Measurements from ENCODE around the gene ADGRG6. TPM values are rescaled to one million over a fixed set of nuclear protein-coding genes. Genes with fewer than 3 reads are reported as not detected.

Gene ADGRG6
- total RNA-seq, 4 donors from 2014 or later = 22.3 to 56.5 (median 26.0) TPM

DNA sequence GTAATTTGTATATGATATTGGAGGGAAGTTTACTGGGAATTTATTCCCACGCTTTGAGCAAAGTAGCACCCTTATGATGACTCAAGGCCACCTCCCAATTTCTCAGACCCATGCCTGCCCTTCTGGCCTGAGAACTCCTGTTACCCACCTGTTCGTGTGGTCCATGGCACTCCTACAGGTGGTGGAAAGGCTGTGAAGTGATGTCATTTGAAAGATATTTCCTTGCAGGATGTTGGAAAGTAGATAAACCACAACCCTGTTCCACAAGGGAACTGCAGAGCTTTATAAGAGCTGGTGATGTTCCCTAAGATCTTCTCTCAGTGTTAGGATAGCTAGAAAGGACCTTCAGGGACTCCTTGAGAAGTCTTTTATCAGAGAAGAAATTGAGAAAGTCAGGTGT lies 70.5 kb downstream of the ADGRG6 start:
- Histone ChIP-seq H3K36me3 (peaks cover 0 to 16% (median 0%) of the 10 kb centered on the region in 3 donors), H3K27me3 (no peaks in the 10 kb centered on the region), H3K4me1 (peaks cover 0 to 24% (median 5%) of the 10 kb centered on the region in 3 donors), H3K9me3 (no peaks in the 10 kb centered on the region), H3K27ac (no peak overlapping the region), H3K4me3 (no peak overlapping the region)
- 62 to 65% methylated on average over 2 of the region's 2 CpGs for WGBS, 2 donors
- TF ChIP-seq POLR2A (IDR thresholded peaks at IDR 0.05) = no peak
- TF ChIP-seq, protein P1, sequence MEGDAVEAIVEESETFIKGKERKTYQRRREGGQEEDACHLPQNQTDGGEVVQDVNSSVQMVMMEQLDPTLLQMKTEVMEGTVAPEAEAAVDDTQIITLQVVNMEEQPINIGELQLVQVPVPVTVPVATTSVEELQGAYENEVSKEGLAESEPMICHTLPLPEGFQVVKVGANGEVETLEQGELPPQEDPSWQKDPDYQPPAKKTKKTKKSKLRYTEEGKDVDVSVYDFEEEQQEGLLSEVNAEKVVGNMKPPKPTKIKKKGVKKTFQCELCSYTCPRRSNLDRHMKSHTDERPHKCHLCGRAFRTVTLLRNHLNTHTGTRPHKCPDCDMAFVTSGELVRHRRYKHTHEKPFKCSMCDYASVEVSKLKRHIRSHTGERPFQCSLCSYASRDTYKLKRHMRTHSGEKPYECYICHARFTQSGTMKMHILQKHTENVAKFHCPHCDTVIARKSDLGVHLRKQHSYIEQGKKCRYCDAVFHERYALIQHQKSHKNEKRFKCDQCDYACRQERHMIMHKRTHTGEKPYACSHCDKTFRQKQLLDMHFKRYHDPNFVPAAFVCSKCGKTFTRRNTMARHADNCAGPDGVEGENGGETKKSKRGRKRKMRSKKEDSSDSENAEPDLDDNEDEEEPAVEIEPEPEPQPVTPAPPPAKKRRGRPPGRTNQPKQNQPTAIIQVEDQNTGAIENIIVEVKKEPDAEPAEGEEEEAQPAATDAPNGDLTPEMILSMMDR (IDR thresholded peaks at IDR 0.05) = no peak
- intact Hi-C loops (cut with DNase I) = no loop called here
- no peak for DNase-seq

DNA sequence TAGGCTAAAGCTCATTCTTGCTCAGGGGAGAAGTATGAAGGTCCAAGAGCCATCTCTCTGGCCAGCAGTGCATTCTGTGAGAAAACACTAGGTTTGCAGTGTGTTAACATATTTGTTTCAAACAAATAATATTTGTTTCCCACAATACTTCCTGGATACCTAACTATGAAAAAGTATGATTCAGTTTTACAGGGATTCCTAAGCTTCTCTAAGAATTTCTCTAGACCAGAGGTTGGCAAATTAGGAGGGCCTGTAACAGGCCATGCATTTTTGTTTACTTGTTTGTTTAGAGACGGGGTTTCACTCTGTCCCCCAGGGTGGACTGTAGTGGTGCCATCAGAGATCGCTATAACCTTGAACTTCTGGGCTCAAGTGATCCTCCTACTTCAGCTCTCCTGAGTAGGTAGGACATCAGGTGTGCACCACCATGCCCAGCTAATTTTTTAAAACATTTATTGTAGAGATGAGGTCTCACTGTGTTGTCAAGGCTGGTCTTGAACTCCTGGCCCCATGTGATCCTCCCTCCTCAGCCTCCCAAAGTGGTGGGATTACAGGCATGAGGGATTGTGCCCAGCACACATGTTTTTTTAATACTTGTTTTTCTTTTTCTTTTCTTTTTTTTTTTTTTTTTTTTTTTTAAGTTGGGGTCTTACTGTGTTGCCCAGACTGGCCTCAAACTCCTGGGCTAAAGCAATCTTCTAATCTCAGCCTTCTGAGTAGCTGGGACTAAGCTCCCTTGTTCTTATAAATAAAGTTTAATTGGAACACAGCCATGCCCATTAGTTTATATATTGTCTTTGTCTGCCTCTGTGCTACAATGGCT lies 71.7 kb downstream of the ADGRG6 start:
- peaks cover 0 to 16% (median 0%) of the 10 kb centered on the region in 3 donors for H3K36me3 ChIP-seq
- no peak overlapping the region for H3K27ac ChIP-seq
- H3K4me1 ChIP-seq = peaks cover 0 to 35% (median 12%) of the 10 kb centered on the region in 3 donors
- intact Hi-C loops (cut with DNase I) = no loop called here
- H3K4me3 ChIP-seq = no peak overlapping the region
- TF ChIP-seq, protein P1 (IDR thresholded peaks at IDR 0.05) = no peak
- TF ChIP-seq POLR2A (IDR thresholded peaks at IDR 0.05) = no peak
- H3K9me3 ChIP-seq = no peaks in the 10 kb centered on the region
- DNase-seq = no peak
- no peaks in the 10 kb centered on the region for H3K27me3 ChIP-seq
- WGBS, 2 donors = 87 to 95% methylated on average over 2 of the region's 2 CpGs

DNA sequence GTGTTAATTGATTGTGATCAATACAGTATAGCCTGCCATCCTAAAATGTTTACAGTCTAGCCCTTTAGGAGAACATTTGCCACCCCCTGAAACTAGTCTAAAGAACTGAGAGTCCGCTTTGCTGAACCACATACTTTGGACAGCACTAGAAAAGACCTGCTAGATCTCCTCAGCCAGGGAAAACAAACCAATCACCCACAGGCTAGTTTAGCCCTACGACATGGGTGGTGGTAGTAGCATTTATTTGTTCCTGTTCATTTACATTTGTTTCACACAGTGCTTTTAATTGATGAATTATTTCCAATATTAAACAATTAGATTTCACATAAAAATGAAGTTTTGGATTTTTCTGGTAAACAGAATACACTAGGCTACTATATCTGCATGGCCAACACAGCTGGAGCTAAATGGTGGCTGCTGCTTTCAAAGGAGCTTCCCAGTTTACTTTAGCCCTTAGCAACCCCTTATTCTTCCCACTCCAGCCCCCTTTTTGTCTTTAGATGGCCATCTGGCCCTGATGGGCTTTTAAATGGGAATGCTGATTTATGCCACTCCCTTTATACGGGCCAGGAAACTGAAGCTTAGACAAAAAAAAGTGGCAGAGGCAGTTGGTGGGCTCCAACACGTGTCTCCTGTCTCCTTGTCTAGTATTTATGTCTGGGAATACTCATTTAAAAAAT lies 72.4 kb downstream of the ADGRG6 start:
- DNase-seq = no peak
- no peak overlapping the region for H3K4me3 ChIP-seq
- WGBS, 2 donors = 79 to 81% methylated on average over 4 of the region's 4 CpGs
- H3K4me1 ChIP-seq = peaks cover 0 to 39% (median 12%) of the 10 kb centered on the region in 3 donors
- TF ChIP-seq, protein P1 (IDR thresholded peaks at IDR 0.05) = no peak
- no peak for TF ChIP-seq POLR2A (IDR thresholded peaks at IDR 0.05)
- H3K9me3 ChIP-seq = no peaks in the 10 kb centered on the region
- H3K27ac ChIP-seq = peak overlapping the region in 1 of 4 donors; percentile 13
- intact Hi-C loops (cut with DNase I) = no loop called here
- H3K27me3 ChIP-seq = no peaks in the 10 kb centered on the region
- H3K36me3 ChIP-seq = peaks cover 0 to 16% (median 0%) of the 10 kb centered on the region in 3 donors

DNA sequence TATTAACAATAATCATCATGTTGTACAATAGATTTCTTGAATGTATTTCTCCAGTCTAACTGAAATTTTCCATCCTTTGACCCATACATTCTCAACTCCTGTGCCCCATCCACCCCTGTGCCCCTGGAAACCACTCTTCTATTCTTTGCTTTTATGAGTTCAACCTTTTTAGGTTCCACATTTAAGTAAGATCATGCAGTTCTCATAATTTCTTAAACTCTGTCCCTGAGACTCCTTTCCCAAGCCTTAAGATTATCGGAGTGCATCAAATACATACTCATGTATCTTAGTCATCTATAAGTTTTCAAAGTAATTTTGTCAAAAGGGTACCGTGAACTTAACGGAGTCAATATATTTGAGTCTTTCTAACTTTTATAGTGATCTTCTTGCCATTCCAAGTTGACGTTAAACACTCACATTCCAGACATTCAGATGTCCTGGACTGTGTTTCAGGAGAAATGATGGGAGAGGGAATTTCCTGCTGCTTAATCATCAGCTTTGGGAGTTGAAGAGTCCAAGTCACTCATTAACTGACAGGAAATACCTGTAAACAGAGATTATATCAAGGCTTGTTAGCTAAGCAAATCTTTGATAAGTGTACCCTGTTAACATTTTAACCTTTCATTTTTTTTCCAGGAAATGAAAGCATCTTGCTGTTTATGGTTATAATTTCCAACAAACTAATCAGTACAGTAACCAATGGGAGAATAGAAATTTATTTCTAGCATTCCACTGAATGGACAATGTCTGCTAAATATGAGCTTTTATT lies 73.3 kb downstream of the ADGRG6 start:
- DNase-seq = no peak
- intact Hi-C loops (cut with DNase I) = no loop called here

More for the DNA sequence above, 73.3 kb downstream of the ADGRG6 start:
- Histone ChIP-seq H3K36me3 (peaks cover 0 to 13% (median 0%) of the 10 kb centered on the region in 3 donors), H3K27me3 (no peaks in the 10 kb centered on the region), H3K27ac (peak overlapping the region in 1 of 4 donors; percentile 13), H3K9me3 (no peaks in the 10 kb centered on the region), H3K4me3 (no peak overlapping the region), H3K4me1 (peaks cover 0 to 39% (median 12%) of the 10 kb centered on the region in 3 donors)
- TF ChIP-seq, protein P1 (IDR thresholded peaks at IDR 0.05) = no peak
- no peak for TF ChIP-seq POLR2A (IDR thresholded peaks at IDR 0.05)
- WGBS, 2 donors = 54 to 61% methylated on average over 4 of the region's 4 CpGs

Measured in esophagus squamous epithelium (tissue), 5 donors.